ENCODE data around the gene CYP39A1. TPM values are rescaled to one million over a fixed set of nuclear protein-coding genes. Genes with fewer than 3 reads are reported as not detected.

CYP39A1 gene
- total RNA-seq, 1 experiment from 2014 or later = 0.54 TPM

- no peak for ATAC-seq
- Histone ChIP-seq H3K9me2 (ENCODE audit: insufficient read depth) (no peaks in the 10 kb centered on the region), H3K79me2 (ENCODE audit: insufficient read depth, low read length) (no peaks in the 10 kb centered on the region), H3K36me3 (ENCODE audit: control insufficient read depth in 1 of 2, insufficient read depth in 2 of 2, low read length in 2 of 2) (no peaks in the 10 kb centered on the region), H3K9ac (ENCODE audit: low read length) (no peak overlapping the region), H3K9me3 (ENCODE audit: control insufficient read depth in 1 of 2, insufficient read depth in 1 of 2, low read depth in 1 of 2, low read length in 2 of 2) (no peaks in the 10 kb centered on the region), H3K27me3 (ENCODE audit: insufficient read depth, low read length) (no peaks in the 10 kb centered on the region), H4K20me1 (ENCODE audit: insufficient read depth) (no peaks in the 10 kb centered on the region), H3K4me3 (replicated peaks in 1 of 2; ENCODE audit: low read depth in 1 of 2, low read length in 2 of 2) (no peak overlapping the region), H2AFZ (ENCODE audit: low read depth, low read length, poor library complexity, severe bottlenecking) (no peak overlapping the region), H3K4me2 (ENCODE audit: low read length) (no peak overlapping the region), H3K4me1 (ENCODE audit: control insufficient read depth in 1 of 2, insufficient read depth in 2 of 2, low read length in 2 of 2) (no peaks in the 10 kb centered on the region), H3K27ac (ENCODE audit: low read depth, low read length) (no peak overlapping the region)
- RAD21 ChIA-PET (ENCODE audit: low non-redundant PET in 1 of 2, low total read pairs in 2 of 2, uncharacterized antibody in 2 of 2, unreplicated experiment in 2 of 2) = no interaction called here
- BruUV-seq (replicated peaks) = no TSS peak
- POLR2A ChIA-PET = no interaction called here
- no peak for DNase-seq (ENCODE audit: low read depth, low spot score)
- CTCF ChIA-PET = no interaction called here
- TF ChIP-seq ZFX (IDR thresholded peaks at IDR 0.05) (no peak), CEBPB (IDR thresholded peaks at IDR 0.05; ENCODE audit: low read depth) (no peak), SRF (IDR thresholded peaks at IDR 0.05; ENCODE audit: low read depth) (no peak), JUND (IDR thresholded peaks at IDR 0.05) (no peak), EGR1 (IDR thresholded peaks at IDR 0.05; ENCODE audit: low read depth) (no peak), EZH2 (IDR thresholded peaks at IDR 0.05) (no peak), ELF1 (IDR thresholded peaks at IDR 0.05; ENCODE audit: borderline replicate concordance, low read depth) (no peak), CBX3 (IDR thresholded peaks at IDR 0.05; ENCODE audit: low read depth) (no peak), MAX (IDR thresholded peaks at IDR 0.05) (no peak), SP1 (IDR thresholded peaks at IDR 0.05; ENCODE audit: low read depth) (no peak), RAD21 (IDR thresholded peaks at IDR 0.05; ENCODE audit: low read depth) (no peak), ZBTB33 (IDR thresholded peaks at IDR 0.05; ENCODE audit: extremely low read depth, insufficient replicate concordance, low read length) (no peak), ATF3 (IDR thresholded peaks at IDR 0.05) (no peak), CTCF (IDR thresholded peaks at IDR 0.05 in 2 of 3, conservative IDR thresholded peaks at IDR 0.05 in 1 of 3; ENCODE audit: borderline replicate concordance in 1 of 3, insufficient read depth in 1 of 3, low read depth in 2 of 3, low read length in 2 of 3) (no peak), ZNF274 (IDR thresholded peaks at IDR 0.05; ENCODE audit: low read depth, low read length) (no peak), SIN3A (IDR thresholded peaks at IDR 0.05; ENCODE audit: low read depth) (no peak), EZH2phosphoT487 (IDR thresholded peaks at IDR 0.05; ENCODE audit: borderline replicate concordance) (no peak), TCF7L2 (IDR thresholded peaks at IDR 0.05; ENCODE audit: borderline replicate concordance, extremely low read depth, insufficient read depth, insufficient read length) (no peak), POLR2AphosphoS5 (IDR thresholded peaks at IDR 0.05; ENCODE audit: low read depth, low read length) (no peak)
- intact Hi-C loops (cut with micrococcal nuclease) = no loop called here
These were observed 142.6 kb downstream of the CYP39A1 start for GRCh38 chr6:46509981-46510510.
